Adrenal gland (tissue), 5 donors: ENCODE results near the gene ATP5PD.

Source experiments
- CTCF ChIP-seq, 6 experiments: fragments of 450-650 bp in 4 of 6; fragments of 200-600 bp in 2 of 6; sonication (generic) in 1 of 6; IDR thresholded peaks; 1 replicate in 5 of 6; 2 replicates in 1 of 6; pipeline versions ENCODE4 v1.5.1 to v1.8.0; 2016 to 2021; ENCODE audit warnings: antibody characterized with exemption in 6 of 6, mild to moderate bottlenecking in 2 of 6, moderate library complexity in 1 of 6
- POLR2A ChIP-seq, 2 donors: fragments of 450-650 bp; IDR thresholded peaks; one replicate each; pipeline ENCODE4 v1.6.1; 2017; ENCODE audit warnings: antibody characterized with exemption in 2 of 2, mild to moderate bottlenecking in 2 of 2, moderate library complexity in 1 of 2
- donor health status: DM: no; HTN: no; CAD: no.

- TF ChIP-seq CTCF (IDR thresholded peaks at IDR 0.05): no peak
- no peak for TF ChIP-seq POLR2A (IDR thresholded peaks at IDR 0.05)
Observed at GRCh38 chr17:75049057-75049456, 2.3 kb upstream of the ATP5PD start.
